ENCODE results near the gene CCL13. TPM values are rescaled to one million over a fixed set of nuclear protein-coding genes. Genes with fewer than 3 reads are reported as not detected.

Gene CCL13
- total RNA-seq, 1 donor from 2014 or later, result not detected

DNA sequence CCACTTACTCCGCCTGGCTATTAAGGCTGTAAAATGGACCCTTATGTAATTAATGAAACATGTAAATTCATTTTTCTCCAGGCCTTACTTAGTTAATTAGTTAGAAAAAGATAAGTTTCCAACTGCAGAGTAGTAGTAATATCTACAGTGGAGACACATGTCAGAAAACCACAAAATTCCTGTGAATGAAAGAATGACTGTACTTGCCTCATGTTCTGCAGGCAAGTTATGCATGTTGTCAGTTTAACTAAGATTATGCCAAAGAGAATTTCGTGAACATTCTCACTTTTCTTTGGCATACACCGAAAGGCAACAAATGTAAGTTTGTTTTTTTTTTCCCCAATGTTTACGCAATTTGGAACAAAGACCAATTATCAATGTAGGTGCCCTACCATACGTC is 23.6 kb downstream of the CCL13 start:
- TF ChIP-seq CTCF (conservative IDR thresholded peaks at IDR 0.05; ENCODE audit: low read depth, low read length), result no peak
- DNase-seq (ENCODE audit: low read depth), result no peak
- no peak overlapping the region for H3K4me3 ChIP-seq (ENCODE audit: low read depth, low read length)

- no peak for DNase-seq (ENCODE audit: low read depth)
- TF ChIP-seq CTCF (conservative IDR thresholded peaks at IDR 0.05; ENCODE audit: low read depth, low read length), result no peak
- H3K4me3 ChIP-seq (ENCODE audit: low read depth, low read length), result no peak overlapping the region
Measured at GRCh38 chr17:34382621-34383124, 26.4 kb downstream of the CCL13 start.

DNA sequence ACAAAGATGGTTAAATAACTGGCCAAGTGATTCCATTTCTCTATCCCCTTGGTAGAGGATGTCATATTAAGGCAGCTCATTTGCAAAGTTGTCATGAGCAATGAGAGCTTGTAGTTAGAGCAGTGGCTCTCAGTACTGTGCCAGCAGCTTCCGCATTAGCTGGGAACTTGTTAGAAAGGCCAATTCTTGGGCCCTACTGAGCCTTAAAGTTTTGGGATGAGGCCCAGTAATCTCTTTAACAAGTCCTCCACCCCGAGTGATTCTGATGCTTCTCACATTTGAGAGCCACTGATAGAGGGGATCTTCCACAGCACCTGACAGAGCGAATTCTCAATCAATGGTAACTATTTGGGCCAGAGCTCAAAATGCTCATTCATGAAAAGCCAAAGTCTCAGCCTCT is 26.9 kb downstream of the CCL13 start:
- no peak for DNase-seq (ENCODE audit: low read depth)
- no peak overlapping the region for H3K4me3 ChIP-seq (ENCODE audit: low read depth, low read length)
- no peak for TF ChIP-seq CTCF (conservative IDR thresholded peaks at IDR 0.05; ENCODE audit: low read depth, low read length)

- H3K4me3 ChIP-seq (ENCODE audit: low read depth, low read length), result no peak overlapping the region
- TF ChIP-seq CTCF (conservative IDR thresholded peaks at IDR 0.05; ENCODE audit: low read depth, low read length), result no peak
- no peak for DNase-seq (ENCODE audit: low read depth)
Measured at GRCh38 chr17:34384271-34384670, 28.0 kb downstream of the CCL13 start.

GRCh38 chr17:34384822-34385605 is 28.7 kb downstream of the CCL13 start:
- no peak overlapping the region for H3K4me3 ChIP-seq (ENCODE audit: low read depth, low read length)
- TF ChIP-seq CTCF (conservative IDR thresholded peaks at IDR 0.05; ENCODE audit: low read depth, low read length), result no peak
- no peak for DNase-seq (ENCODE audit: low read depth)

DNA sequence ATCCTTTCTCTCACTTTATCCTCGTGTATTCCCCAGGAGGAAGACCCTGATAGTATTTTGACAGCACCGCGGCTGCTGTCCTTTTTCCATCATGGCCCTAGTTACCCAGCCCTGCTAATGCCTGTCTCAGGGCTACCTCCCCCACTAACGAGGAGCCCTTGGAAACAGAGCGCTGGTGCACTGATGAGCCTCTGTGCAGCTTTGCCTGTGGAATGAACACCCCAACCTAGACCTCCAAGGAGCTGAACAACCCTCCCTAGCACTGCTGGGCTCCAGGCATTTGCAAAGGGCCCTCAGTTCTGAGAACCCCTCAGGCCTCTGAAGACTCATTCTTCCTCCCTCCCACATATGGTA is 30.0 kb downstream of the CCL13 start:
- DNase-seq (ENCODE audit: low read depth), result no peak
- TF ChIP-seq CTCF (conservative IDR thresholded peaks at IDR 0.05; ENCODE audit: low read depth, low read length), result no peak
- H3K4me3 ChIP-seq (ENCODE audit: low read depth, low read length), result no peak overlapping the region

Data from epithelial cell of proximal tubule (primary cell).